Measurements from ENCODE around the gene NACC2. TPM values are rescaled to one million over a fixed set of nuclear protein-coding genes. Genes with fewer than 3 reads are reported as not detected.

The NACC2 gene
- total RNA-seq, 1 experiment from 2014 or later: 62.0 TPM

- CTCF ChIA-PET: no interaction called here
Observed at GRCh38 chr9:136138566-136138965, 43.5 kb upstream of the NACC2 start.

GRCh38 chr9:136137321-136138265 is 42.5 kb upstream of the NACC2 start:
- Histone ChIP-seq H3K27ac (ENCODE audit: low read length) (no peak overlapping the region), H3K4me3 (ENCODE audit: low read depth in 2 of 2, low read length in 2 of 2) (no peak overlapping the region), H3K27me3 (ENCODE audit: control insufficient read depth, insufficient read depth, low read length) (no peaks in the 10 kb centered on the region), H3K4me1 (ENCODE audit: control insufficient read depth, insufficient read depth, low read length) (peaks cover 4% of the 10 kb centered on the region; the same call in 1 of the 2 replicates), H3K9me3 (ENCODE audit: control insufficient read depth, insufficient read depth, low read depth, low read length) (no peaks in the 10 kb centered on the region), H3K36me3 (ENCODE audit: control insufficient read depth, insufficient read depth, low read length) (no peaks in the 10 kb centered on the region)
- intact Hi-C loops (cut with micrococcal nuclease; ENCODE audit: unreplicated experiment) (no loop called here), in situ Hi-C loops (cut with HindIII; ENCODE audit: low pct_unique_long_range_greater_than_20kb, low sequenced_read_pairs) (no loop called here)
- DNase-seq (ENCODE audit: low read depth, low spot score) (no peak), ATAC-seq (0 out of 2 replicates have a peak, but pooled peaks have one; percentile 25)
- CTCF ChIA-PET: interaction anchor here (0.7 to 0.9 kb wide), 3 partner anchors 20 to 136 kb away, joined by 3 to 9 read pairs (median 6); no protein-coding TSS in a partner anchor
- POLR2A ChIA-PET: no interaction called here
- TF ChIP-seq POLR2AphosphoS5 (IDR thresholded peaks at IDR 0.05; ENCODE audit: low read depth, low read length): no peak
- no peak for TF ChIP-seq TCF7L2 (IDR thresholded peaks at IDR 0.05; ENCODE audit: low read depth, low read length)
- TF ChIP-seq, protein P1, sequence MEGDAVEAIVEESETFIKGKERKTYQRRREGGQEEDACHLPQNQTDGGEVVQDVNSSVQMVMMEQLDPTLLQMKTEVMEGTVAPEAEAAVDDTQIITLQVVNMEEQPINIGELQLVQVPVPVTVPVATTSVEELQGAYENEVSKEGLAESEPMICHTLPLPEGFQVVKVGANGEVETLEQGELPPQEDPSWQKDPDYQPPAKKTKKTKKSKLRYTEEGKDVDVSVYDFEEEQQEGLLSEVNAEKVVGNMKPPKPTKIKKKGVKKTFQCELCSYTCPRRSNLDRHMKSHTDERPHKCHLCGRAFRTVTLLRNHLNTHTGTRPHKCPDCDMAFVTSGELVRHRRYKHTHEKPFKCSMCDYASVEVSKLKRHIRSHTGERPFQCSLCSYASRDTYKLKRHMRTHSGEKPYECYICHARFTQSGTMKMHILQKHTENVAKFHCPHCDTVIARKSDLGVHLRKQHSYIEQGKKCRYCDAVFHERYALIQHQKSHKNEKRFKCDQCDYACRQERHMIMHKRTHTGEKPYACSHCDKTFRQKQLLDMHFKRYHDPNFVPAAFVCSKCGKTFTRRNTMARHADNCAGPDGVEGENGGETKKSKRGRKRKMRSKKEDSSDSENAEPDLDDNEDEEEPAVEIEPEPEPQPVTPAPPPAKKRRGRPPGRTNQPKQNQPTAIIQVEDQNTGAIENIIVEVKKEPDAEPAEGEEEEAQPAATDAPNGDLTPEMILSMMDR (IDR thresholded peaks at IDR 0.05): no peak
- TF ChIP-seq SIN3A (IDR thresholded peaks at IDR 0.05; ENCODE audit: borderline replicate concordance, insufficient read depth, low read depth, low read length): no peak
- TF ChIP-seq REST (IDR thresholded peaks at IDR 0.05; ENCODE audit: insufficient read depth in 1 of 2, low read depth in 2 of 2, low read length in 1 of 2): no peak
- no TSS peak for BruUV-seq (replicated peaks)

More at GRCh38 chr9:136138566-136138965, 43.5 kb upstream of the NACC2 start:
- H3K27ac ChIP-seq (ENCODE audit: low read length): no peak overlapping the region
- TF ChIP-seq, protein P1 (IDR thresholded peaks at IDR 0.05): peak; percentile 72
- TF ChIP-seq TCF7L2 (IDR thresholded peaks at IDR 0.05; ENCODE audit: low read depth, low read length): no peak
- in situ Hi-C loops (cut with HindIII; ENCODE audit: low pct_unique_long_range_greater_than_20kb, low sequenced_read_pairs) (no loop called here), intact Hi-C loops (cut with micrococcal nuclease; ENCODE audit: unreplicated experiment) (no loop called here)
- no peak for ATAC-seq
- no peaks in the 10 kb centered on the region for H3K9me3 ChIP-seq (ENCODE audit: control insufficient read depth, insufficient read depth, low read depth, low read length)
- DNase-seq (ENCODE audit: low read depth, low spot score): no peak
- H3K27me3 ChIP-seq (ENCODE audit: control insufficient read depth, insufficient read depth, low read length): no peaks in the 10 kb centered on the region
- no TSS peak for BruUV-seq (replicated peaks)
- H3K4me1 ChIP-seq (ENCODE audit: control insufficient read depth, insufficient read depth, low read length): peaks cover 4% of the 10 kb centered on the region; the same call in 1 of the 2 replicates
- no peaks in the 10 kb centered on the region for H3K36me3 ChIP-seq (ENCODE audit: control insufficient read depth, insufficient read depth, low read length)
- no peak overlapping the region for H3K4me3 ChIP-seq (ENCODE audit: low read depth in 2 of 2, low read length in 2 of 2)
- POLR2A ChIA-PET: no interaction called here
